Lung (tissue), 12 donors: Measurements from ENCODE around the gene FUT7. TPM values are rescaled to one million over a fixed set of nuclear protein-coding genes. Genes with fewer than 3 reads are reported as not detected.
A peak's percentile ranks its signal among the peaks of the same experiment; 100 is the strongest.

ENCODE experiments used
- ATAC-seq: fragments of 200-7000 bp; cut with Tn5 transposase; one replicate; pipeline ENCODE4 v1.9.1; 2020; ENCODE audit warnings: moderate number of reproducible peaks; ENCODE audit not compliant: insufficient read depth, low FRiP score
- DNase-seq, 3 donors: peaks; one replicate each; pipeline ENCODE4 v3.0.0-alpha.2; 2013 to 2017
- H3K27ac ChIP-seq, 2 donors: one replicate each; pipeline ENCODE4 v1.5.1; 2013; ENCODE audit warnings: mild to moderate bottlenecking in 2 of 2, moderate library complexity in 2 of 2, control low read depth in 1 of 2, inconsistent platforms in 1 of 2, low read depth in 1 of 2, low read length in 1 of 2
- H3K27me3 ChIP-seq, 3 donors: one replicate each; pipeline ENCODE4 v1.5.1; 2013; ENCODE audit warnings: low read length in 2 of 3; ENCODE audit not compliant: control insufficient read depth in 3 of 3, insufficient read depth in 3 of 3
- H3K36me3 ChIP-seq, 4 donors: one replicate each; pipeline ENCODE4 v1.5.1; 2013; ENCODE audit warnings: low read length in 4 of 4, mild to moderate bottlenecking in 1 of 4, moderate library complexity in 1 of 4; ENCODE audit not compliant: control insufficient read depth in 4 of 4, insufficient read depth in 4 of 4
- H3K4me1 ChIP-seq, 5 donors: one replicate each; pipeline ENCODE4 v1.5.1; 2013; ENCODE audit warnings: low read length in 5 of 5, mild to moderate bottlenecking in 2 of 5, moderate library complexity in 1 of 5; ENCODE audit not compliant: control insufficient read depth in 5 of 5, insufficient read depth in 5 of 5
- H3K4me3 ChIP-seq: one replicate; pipeline ENCODE4 v1.5.1; 2013; ENCODE audit warnings: mild to moderate bottlenecking, control low read depth, moderate library complexity
- H3K9ac ChIP-seq, 2 donors: one replicate each; pipeline ENCODE4 v1.5.1; 2013; ENCODE audit warnings: low read length in 2 of 2, control low read depth in 1 of 2; ENCODE audit not compliant: insufficient read depth in 1 of 2
- H3K9me3 ChIP-seq, 4 donors: one replicate each; pipeline ENCODE4 v1.5.1; 2013; ENCODE audit warnings: low read length in 3 of 4, mild to moderate bottlenecking in 1 of 4, moderate library complexity in 1 of 4; ENCODE audit not compliant: control insufficient read depth in 4 of 4, insufficient read depth in 3 of 4
- CTCF ChIP-seq: IDR thresholded peaks from 2 replicates; pipeline ENCODE4 v1.5.1; 2012; ENCODE audit warnings: mild to moderate bottlenecking; ENCODE audit errors: control extremely low read depth, extremely low read depth
- WGBS, 2 donors: extraction: QIAGEN DNeasy Blood & Tissue Kit; methylation state at CpG; one replicate each; pipeline ENCODE4 v1.1.7; 2013; 5-methylcytosine and 5-hydroxymethylcytosine counted together
- polyA plus RNA-seq, 2 donors: library from polyadenylated mRNA; stranded (reverse); fragments of 200-250 nt; gene quantifications; one replicate each; pipeline ENCODE4 v1.2.1, GENCODE V29; 2013
- total RNA-seq, 2 donors: library from RNA; depleted of rRNA in 1 of 2; stranded (reverse); fragments of >200 nt in 1 of 2; gene quantifications; one replicate each; pipeline ENCODE4 v1.2.1, GENCODE V29; 2014 to 2021
- donor health status: control.
- donor health status: control.
- donor health status: Bipolar disorder and iron deficiency.
- donor health status: healthy.
- donor health status: DM: yes; HTN: yes; CAD: no.

Gene FUT7
- total and polyA plus RNA-seq, 4 donors, result 0.37 to 5.5 (median 0.73) TPM

GRCh38 chr9:136991993-136992818 is 39.7 kb downstream of the FUT7 start, which contains the start of gene PAXX:
Gene PAXX (plus strand): TSS chr9:136992422. CDS start chr9:136992444, 22 bp downstream.
- Histone ChIP-seq H3K9me3 (no peaks in the 10 kb centered on the region), H3K9ac (no peak within 1 kb of the TSS), H3K27me3 (no peaks in the 10 kb centered on the region), H3K4me3 (peak within 1 kb of the TSS; percentile 66), H3K36me3 (peaks cover 0 to 13% (median 0%) of the 10 kb centered on the region in 4 donors), H3K27ac (peak within 1 kb of the TSS; percentile 34 to 85), H3K4me1 (peaks cover 0 to 34% (median 13%) of the 10 kb centered on the region in 5 donors)
- TF ChIP-seq CTCF, result no peak
- WGBS, 2 donors, result 1 to 2% methylated on average over 59 to 92 of the region's 92 CpGs
- DNase-seq (peak; percentile 89 to 92 (median 91)), ATAC-seq (peak; percentile 90)

DNA sequence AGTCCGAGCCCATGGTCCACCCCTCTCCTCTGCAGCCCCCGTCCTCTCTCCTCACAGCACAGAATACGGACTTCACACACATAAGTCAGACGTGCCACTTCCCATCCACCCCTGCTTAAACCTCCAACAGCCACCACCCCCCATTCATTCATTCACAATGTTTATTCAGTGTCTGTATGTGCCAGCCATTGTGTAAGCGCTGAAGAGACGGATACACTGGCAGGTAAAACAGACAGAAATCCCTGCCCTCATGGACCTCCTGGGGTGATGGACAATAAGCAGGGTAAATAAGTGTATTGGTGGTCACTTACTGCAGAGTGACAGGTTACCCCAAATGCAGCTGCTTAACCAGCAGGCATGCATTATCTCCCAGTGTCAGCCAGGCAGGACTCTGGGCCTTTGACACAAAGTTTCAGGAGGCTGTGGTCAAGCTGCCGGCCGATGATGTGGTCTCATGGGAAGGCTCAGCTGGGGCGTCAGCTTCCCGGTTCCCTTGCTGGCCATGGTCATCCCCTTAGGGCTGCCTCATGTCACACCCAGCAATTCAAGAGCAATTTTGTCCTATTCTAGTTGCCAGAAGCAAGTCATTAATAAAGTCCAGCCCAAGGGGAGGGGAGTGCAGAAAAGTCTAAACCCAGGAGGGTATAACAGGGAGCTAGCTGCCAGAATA is 41.5 kb downstream of the FUT7 start:
- TF ChIP-seq CTCF, result no peak
- Histone ChIP-seq H3K27ac (no peak overlapping the region), H3K9ac (no peak overlapping the region), H3K4me3 (no peak overlapping the region), H3K36me3 (peaks cover 0 to 13% (median 0%) of the 10 kb centered on the region in 4 donors), H3K27me3 (peaks cover 0 to 9% (median 5%) of the 10 kb centered on the region in 3 donors), H3K9me3 (no peaks in the 10 kb centered on the region), H3K4me1 (peaks cover 0 to 19% (median 4%) of the 10 kb centered on the region in 5 donors)
- no peak for DNase-seq
- ATAC-seq, result no peak
- 72 to 81% methylated on average over 10 of the region's 10 CpGs for WGBS, 2 donors

GRCh38 chr9:136988872-136989271 is 43.0 kb downstream of the FUT7 start:
- no peak for TF ChIP-seq CTCF
- 97 to 98% methylated on average over 4 of the region's 4 CpGs for WGBS, 2 donors
- DNase-seq, result no peak

More at GRCh38 chr9:136988872-136989271, 43.0 kb downstream of the FUT7 start:
- Histone ChIP-seq H3K4me3 (no peak overlapping the region), H3K27me3 (peaks cover 2 to 22% (median 11%) of the 10 kb centered on the region in 3 donors), H3K9ac (no peak overlapping the region), H3K27ac (no peak overlapping the region), H3K9me3 (peaks cover 0 to 2% (median 0%) of the 10 kb centered on the region in 4 donors), H3K4me1 (peaks cover 0 to 16% (median 4%) of the 10 kb centered on the region in 5 donors), H3K36me3 (peaks cover 0 to 2% (median 0%) of the 10 kb centered on the region in 4 donors)
- no peak for ATAC-seq
